A549 (cell line): ENCODE measurements around the gene NRXN2. TPM values are rescaled to one million over a fixed set of nuclear protein-coding genes. Genes with fewer than 3 reads are reported as not detected.

Experiments
- ATAC-seq, 2 experiments: fragments of 200-7000 bp in 1 of 2; fragments of >200 bp in 1 of 2; cut with Nextera tagmentation in 1 of 2; cut with Tn5 transposase in 1 of 2; 3 replicates each; pipeline versions ENCODE4 v1.8.0 to v1.9.1; 2018 to 2020; ENCODE audit warnings: mild to moderate bottlenecking in 1 of 2, moderate library complexity in 1 of 2
- CTCF ChIA-PET: fragments of 300-600 bp; sonication (Branson Sonifier 250); formaldehyde crosslinking; extraction: SDS; loops from one replicate; lab custom pipeline; 2021; ENCODE audit warnings: antibody characterized with exemption, inconsistent platforms; lab: Yijun Ruan, JAX
- POLR2A ChIA-PET: fragments of 350-600 bp; formaldehyde crosslinking; extraction: SDS; loops from one replicate; lab custom pipeline; 2021; ENCODE audit warnings: antibody characterized with exemption, inconsistent platforms; lab: Yijun Ruan, JAX
- DNase-seq, 2 experiments: peaks; one replicate each; pipeline versions ENCODE4 v3.0.0 to v3.0.0-alpha.2; 2011 to 2016; ENCODE audit warnings: low read depth in 1 of 2, low spot score in 1 of 2
- FAIRE-seq: peaks from 2 replicates; lab custom pipeline; 2011; peaks lifted over from hg19 to GRCh38; lab: Jason Lieb, UNC
- H3K27ac ChIP-seq, 2 experiments: fragments of >200 bp; sonication (Bioruptor Twin); formaldehyde crosslinking; 3 replicates each; pipeline ENCODE4 v1.5.1; 2016 to 2017
- H3K4me1 ChIP-seq: fragments of >200 bp; sonication (Bioruptor Twin); formaldehyde crosslinking; 3 replicates; pipeline ENCODE4 v1.6.1; 2016
- H3K4me2 ChIP-seq: fragments of >200 bp; sonication (Bioruptor Twin); formaldehyde crosslinking; 3 replicates; pipeline ENCODE4 v1.6.1; 2016
- H3K4me3 ChIP-seq: fragments of >200 bp; sonication (Bioruptor Twin); formaldehyde crosslinking; 3 replicates; pipeline ENCODE4 v1.5.1; 2016
- H3K9me3 ChIP-seq: fragments of >200 bp; sonication (Bioruptor Twin); formaldehyde crosslinking; 3 replicates; pipeline ENCODE4 v1.6.1; 2016
- BHLHE40 ChIP-seq: IDR thresholded peaks from 2 replicates; pipeline ENCODE4 v1.6.1; 2012; ENCODE audit warnings: low read depth, low read length, inconsistent platforms
- CBX2 ChIP-seq: fragments of 200-600 bp; sonication (generic); IDR thresholded peaks from 2 replicates; pipeline ENCODE4 v1.6.1; 2016; ENCODE audit warnings: low read depth, mild to moderate bottlenecking, borderline replicate concordance
- CBX8 ChIP-seq: fragments of 200-600 bp; sonication (generic); IDR thresholded peaks from 2 replicates; pipeline ENCODE4 v1.6.1; 2016
- CEBPB ChIP-seq, 2 experiments: fragments of >200 bp in 1 of 2; sonication (Bioruptor Twin) in 1 of 2; formaldehyde crosslinking in 1 of 2; IDR thresholded peaks; 2 replicates each; pipeline ENCODE4 v1.6.1; 2012 to 2016
- EHF ChIP-seq: fragments of 250-450 bp; sonication (Bioruptor Pico); IDR thresholded peaks from 2 replicates; pipeline ENCODE4 v1.5.0; 2020; ENCODE audit warnings: mild to moderate bottlenecking
- EHMT2 ChIP-seq: fragments of 200-600 bp; sonication (generic); IDR thresholded peaks from 2 replicates; pipeline ENCODE4 v1.6.1; 2016; ENCODE audit warnings: antibody characterized with exemption, low read depth, mild to moderate bottlenecking, moderate library complexity
- ESRRA ChIP-seq: fragments of 150-350 bp; IDR thresholded peaks from 2 replicates; pipeline ENCODE4 v1.6.1; 2014; ENCODE audit warnings: mild to moderate bottlenecking, low read length, borderline replicate concordance
- FOSL2 ChIP-seq, 2 experiments: fragments of 450-650 bp in 1 of 2; fragments of >200 bp in 1 of 2; sonication (Bioruptor Twin) in 1 of 2; formaldehyde crosslinking; IDR thresholded peaks; 2 replicates each; pipeline versions ENCODE4 v1.5.0 to v1.6.1; 2016 to 2020; ENCODE audit warnings: mild to moderate bottlenecking in 1 of 2, moderate library complexity in 1 of 2
- FOXS1 ChIP-seq: fragments of 250-450 bp; sonication (Bioruptor Pico); IDR thresholded peaks from 2 replicates; pipeline ENCODE4 v1.5.0; 2020; ENCODE audit warnings: mild to moderate bottlenecking, moderate library complexity
- GATA3 ChIP-seq: IDR thresholded peaks from 2 replicates; pipeline ENCODE4 v1.6.1; 2012; ENCODE audit warnings: borderline replicate concordance
- HES2 ChIP-seq: fragments of >200 bp; sonication (Bioruptor Twin); formaldehyde crosslinking; IDR thresholded peaks from 2 replicates; pipeline ENCODE4 v1.6.1; 2016
- HEYL ChIP-seq: fragments of 250-450 bp; sonication (Bioruptor Pico); IDR thresholded peaks from 2 replicates; pipeline ENCODE4 v1.8.0; 2021; ENCODE audit warnings: mild to moderate bottlenecking, moderate library complexity
- HOXA7 ChIP-seq: fragments of 250-450 bp; sonication (Bioruptor Pico); IDR thresholded peaks from 2 replicates; pipeline ENCODE4 v1.5.0; 2020; ENCODE audit warnings: mild to moderate bottlenecking, moderate library complexity
- HOXB13 ChIP-seq: fragments of 250-450 bp; sonication (Bioruptor Pico); IDR thresholded peaks from 2 replicates; pipeline ENCODE4 v1.5.0; 2020; ENCODE audit warnings: low read depth, mild to moderate bottlenecking, moderate library complexity
- HOXB5 ChIP-seq: fragments of 250-450 bp; sonication (Bioruptor Pico); IDR thresholded peaks from 2 replicates; pipeline ENCODE4 v1.5.0; 2020; ENCODE audit warnings: mild to moderate bottlenecking, moderate library complexity
- JUN ChIP-seq, 2 experiments: fragments of >200 bp; sonication (Bioruptor Twin); formaldehyde crosslinking; IDR thresholded peaks; 2 replicates in 1 of 2; 3 replicates in 1 of 2; pipeline ENCODE4 v1.6.1; 2016 to 2017
- JUNB ChIP-seq: fragments of >200 bp; sonication (Bioruptor Twin); formaldehyde crosslinking; IDR thresholded peaks from 2 replicates; pipeline ENCODE4 v1.6.1; 2016
- KDM1A ChIP-seq: fragments of 200-600 bp; sonication (generic); IDR thresholded peaks from 2 replicates; pipeline ENCODE4 v1.6.1; 2016; ENCODE audit warnings: low read depth, mild to moderate bottlenecking
- KDM5A ChIP-seq: fragments of 200-600 bp; sonication (generic); IDR thresholded peaks from 2 replicates; pipeline ENCODE4 v1.6.1; 2016; ENCODE audit warnings: antibody characterized with exemption, mild to moderate bottlenecking
- NFE2L2 ChIP-seq: fragments of 150-350 bp; conservative IDR thresholded peaks from 2 replicates; pipeline ENCODE4 v1.6.1; 2014; ENCODE audit warnings: low read length
- PBX3 ChIP-seq: IDR thresholded peaks from 2 replicates; pipeline ENCODE4 v1.6.1; 2012
- POLR2A ChIP-seq: IDR thresholded peaks from 2 replicates; pipeline ENCODE4 v1.6.1; 2012; ENCODE audit warnings: mild to moderate bottlenecking, low read length
- RNF2 ChIP-seq: fragments of 200-600 bp; sonication (generic); IDR thresholded peaks from 2 replicates; pipeline ENCODE4 v1.6.1; 2016; ENCODE audit warnings: low read depth, mild to moderate bottlenecking, antibody characterized with exemption, moderate library complexity, borderline replicate concordance
- ZFP36 ChIP-seq: fragments of 450-650 bp; IDR thresholded peaks from 2 replicates; pipeline ENCODE4 v1.6.1; 2014; ENCODE audit warnings: borderline replicate concordance; ENCODE audit not compliant: partially characterized antibody
- ZNF302 ChIP-seq: fragments of 250-450 bp; sonication (Bioruptor Pico); IDR thresholded peaks from 2 replicates; pipeline ENCODE4 v1.9.0; 2021; ENCODE audit warnings: inconsistent platforms, mild to moderate bottlenecking, moderate library complexity
- ZSCAN20 ChIP-seq: fragments of 250-450 bp; sonication (Bioruptor Pico); IDR thresholded peaks from 2 replicates; pipeline ENCODE4 v1.8.0; 2022; ENCODE audit warnings: mild to moderate bottlenecking, moderate library complexity
- WGBS: methylation state at CpG from one replicate; pipeline ENCODE4 v1.1.6; 2017; ENCODE audit errors: missing lambda C conversion rate; 5-methylcytosine and 5-hydroxymethylcytosine counted together
- polyA plus RNA-seq, 4 experiments: library from polyadenylated mRNA; depleted of rRNA in 3 of 4; stranded (reverse); fragments of >200 nt; fragmentation: RNase III in 1 of 4; extraction: RNeasy Plus Mini Kit Qiagen cat#74134 plus additional on column Dnase treatment in 1 of 4; gene quantifications; 2 replicates in 3 of 4; 3 replicates in 1 of 4; pipeline ENCODE4 v1.2.3, GENCODE V29; 2011 to 2017
- TF ChIP-seq, protein P1 (sequence below): fragments of 150-350 bp; IDR thresholded peaks from 2 replicates; pipeline ENCODE4 v1.6.1; 2014; ENCODE audit warnings: low read depth, mild to moderate bottlenecking, low read length
- TF ChIP-seq, protein P2 (sequence below): IDR thresholded peaks from 2 replicates; pipeline ENCODE4 v1.6.1; 2012

The NRXN2 gene
- polyA plus RNA-seq, 2 of the 4 experiments (the other 2 are of a cell fraction), result 0.04 TPM; not detected in 1

GRCh38 chr11:64765291-64765850 is 42.4 kb upstream of the NRXN2 start:
- DNase-seq (no peak), ATAC-seq (no peak), FAIRE-seq (no peak)
- WGBS, result 91% methylated on average over 30 of the region's 30 CpGs
- Histone ChIP-seq H3K9me3 (no peaks in the 10 kb centered on the region), H3K4me2 (no peak overlapping the region), H3K4me1 (peaks cover 5% of the 10 kb centered on the region; the same call in 1 of the 3 replicates), H3K4me3 (no peak overlapping the region), H3K27ac (no peak overlapping the region)
- ChIA-PET POLR2A (no interaction called here), CTCF (interaction anchor here (0.7 to 7.1 kb wide), 4 partner anchors 11 to 27 kb away, joined by 3 to 73 read pairs (median 4); partner anchors contain the start of genes RASGRP2 and SF1)
- TF ChIP-seq HOXA7 (no peak), PBX3 (no peak), HOXB13 (no peak), RNF2 (no peak), NFE2L2 (no peak), FOSL2 (IDR thresholded peaks at IDR 0.05) (no peak), FOSL2 (CRISPR knock-in tag; IDR thresholded peaks at IDR 0.05) (no peak), GATA3 (no peak), EHF (no peak), BHLHE40 (no peak), CEBPB (IDR thresholded peaks at IDR 0.05) (no peak), ZSCAN20 (CRISPR knock-in tag) (no peak)

DNA sequence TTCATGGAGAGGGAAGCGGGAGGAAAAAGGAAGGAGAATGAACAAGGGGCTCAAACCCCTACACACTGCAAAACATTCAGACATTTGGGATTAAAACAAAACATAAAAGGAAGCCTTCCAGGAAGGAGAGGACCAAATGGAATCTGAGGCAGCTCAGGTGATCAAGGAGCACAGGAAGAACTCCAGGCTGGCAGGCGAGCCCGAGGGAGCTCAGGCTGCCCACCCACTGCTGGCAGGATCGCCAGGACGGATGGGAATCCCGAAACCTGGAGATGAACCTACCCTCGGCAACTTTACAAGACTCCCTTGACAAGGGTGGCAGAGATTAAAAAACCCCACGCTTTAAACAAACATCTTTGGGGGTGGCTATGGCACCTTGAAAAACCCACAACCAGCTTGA is 41.8 kb upstream of the NRXN2 start:
- Histone ChIP-seq H3K4me1 (peaks cover 5% of the 10 kb centered on the region; the same call in 1 of the 3 replicates), H3K9me3 (no peaks in the 10 kb centered on the region), H3K4me3 (no peak overlapping the region), H3K4me2 (no peak overlapping the region), H3K27ac (no peak overlapping the region)
- CTCF ChIA-PET, result interaction anchor here (0.7 to 7.1 kb wide), 5 partner anchors 12 to 21 kb away, joined by 3 to 73 read pairs (median 4); partner anchors contain the start of genes RASGRP2 and SF1
- POLR2A ChIA-PET, result no interaction called here
- ATAC-seq (no peak), DNase-seq (no peak), FAIRE-seq (no peak)
- no peak for TF ChIP-seq KDM5A
- TF ChIP-seq ZNF302 (CRISPR knock-in tag), result no peak
- no peak for TF ChIP-seq HOXB5 (CRISPR knock-in tag)
- no peak for TF ChIP-seq EHMT2
- 94% methylated on average over 8 of the region's 8 CpGs for WGBS

DNA sequence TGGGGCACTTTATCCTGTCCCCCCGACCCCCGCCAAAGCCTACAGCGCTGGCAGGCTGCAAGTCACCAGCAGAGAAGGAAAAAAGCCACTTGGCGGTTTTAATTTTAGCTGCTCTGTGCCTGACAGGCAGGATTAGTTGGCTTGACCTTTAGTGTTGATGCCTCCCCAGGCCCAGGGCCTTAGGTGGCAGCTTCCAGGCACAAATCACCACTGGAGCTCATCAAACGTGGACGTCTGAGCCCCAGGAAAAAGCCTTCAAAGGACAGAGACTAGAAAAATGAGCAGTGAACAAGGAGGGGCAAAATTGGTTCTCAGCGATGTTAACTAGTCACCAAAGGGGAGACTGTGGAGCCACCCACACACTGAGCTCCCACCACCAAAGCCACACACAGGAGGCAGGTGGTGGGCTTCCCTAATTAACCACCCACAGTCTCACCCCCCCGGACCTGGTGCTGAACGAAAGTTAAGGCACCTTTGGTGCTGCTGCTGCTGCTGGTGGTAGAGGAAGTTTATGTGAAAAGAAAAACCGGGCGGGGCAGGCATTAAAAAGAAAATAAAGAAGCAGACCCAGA is 41.1 kb upstream of the NRXN2 start:
- H3K4me2 ChIP-seq, result no peak overlapping the region
- 90% methylated on average over 11 of the region's 11 CpGs for WGBS
- no peak overlapping the region for H3K27ac ChIP-seq
- no peak for TF ChIP-seq CBX2
- no peak for TF ChIP-seq GATA3
- TF ChIP-seq KDM1A, result no peak
- TF ChIP-seq JUN (IDR thresholded peaks at IDR 0.05), result no peak
- TF ChIP-seq, protein P1, sequence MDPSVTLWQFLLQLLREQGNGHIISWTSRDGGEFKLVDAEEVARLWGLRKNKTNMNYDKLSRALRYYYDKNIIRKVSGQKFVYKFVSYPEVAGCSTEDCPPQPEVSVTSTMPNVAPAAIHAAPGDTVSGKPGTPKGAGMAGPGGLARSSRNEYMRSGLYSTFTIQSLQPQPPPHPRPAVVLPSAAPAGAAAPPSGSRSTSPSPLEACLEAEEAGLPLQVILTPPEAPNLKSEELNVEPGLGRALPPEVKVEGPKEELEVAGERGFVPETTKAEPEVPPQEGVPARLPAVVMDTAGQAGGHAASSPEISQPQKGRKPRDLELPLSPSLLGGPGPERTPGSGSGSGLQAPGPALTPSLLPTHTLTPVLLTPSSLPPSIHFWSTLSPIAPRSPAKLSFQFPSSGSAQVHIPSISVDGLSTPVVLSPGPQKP, result no peak
- no peak for TF ChIP-seq POLR2A
- TF ChIP-seq JUNB, result no peak
- TF ChIP-seq, protein P2, sequence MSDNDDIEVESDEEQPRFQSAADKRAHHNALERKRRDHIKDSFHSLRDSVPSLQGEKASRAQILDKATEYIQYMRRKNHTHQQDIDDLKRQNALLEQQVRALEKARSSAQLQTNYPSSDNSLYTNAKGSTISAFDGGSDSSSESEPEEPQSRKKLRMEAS, result no peak
- TF ChIP-seq ESRRA, result no peak
- TF ChIP-seq BHLHE40, result no peak
- no peak for TF ChIP-seq NFE2L2
- no peak for TF ChIP-seq ZSCAN20 (CRISPR knock-in tag)
- TF ChIP-seq HEYL, result no peak
- TF ChIP-seq ZFP36, result no peak
- TF ChIP-seq FOXS1 (CRISPR knock-in tag), result no peak
- TF ChIP-seq ZNF302 (CRISPR knock-in tag), result no peak
- no peak for TF ChIP-seq CBX8
- TF ChIP-seq EHF, result no peak
- no peak for TF ChIP-seq HES2
- ATAC-seq, result no peak
- FAIRE-seq, result no peak
- DNase-seq, result no peak
- CTCF ChIA-PET, result interaction anchor here (0.8 to 7.1 kb wide), 5 partner anchors 8 to 75 kb away, joined by 3 to 73 read pairs (median 7); partner anchors contain the start of genes RASGRP2 and SF1
- no peak overlapping the region for H3K4me3 ChIP-seq
- no peaks in the 10 kb centered on the region for H3K9me3 ChIP-seq
- peaks cover 5% of the 10 kb centered on the region; the same call in 1 of the 3 replicates for H3K4me1 ChIP-seq
- POLR2A ChIA-PET, result no interaction called here
